Keratinocyte (primary cell): ENCODE results near the gene BATF3. TPM values are rescaled to one million over a fixed set of nuclear protein-coding genes. Genes with fewer than 3 reads are reported as not detected.

Source experiments
- DNase-seq: peaks from one replicate; pipeline ENCODE4 v3.0.0-alpha.2; 2011; ENCODE audit warnings: low read depth, missing footprints, low spot score
- FAIRE-seq: peaks from 2 replicates; lab custom pipeline; 2011; peaks lifted over from hg19 to GRCh38; lab: Jason Lieb, UNC
- H2AFZ ChIP-seq: 2 replicates; pipeline ENCODE4 v1.6.0; 2012; ENCODE audit warnings: low read length, control low read depth, inconsistent platforms; ENCODE audit not compliant: control insufficient read depth
- H3K27ac ChIP-seq: 2 replicates; pipeline ENCODE4 v1.5.1; 2011; ENCODE audit warnings: low read length; ENCODE audit not compliant: control insufficient read depth, insufficient read depth
- H3K27me3 ChIP-seq: 3 replicates; pipeline ENCODE4 v1.6.0; 2011; ENCODE audit warnings: low read length; ENCODE audit not compliant: control insufficient read depth, insufficient read depth; ENCODE audit errors: extremely low read depth
- H3K36me3 ChIP-seq, 2 experiments: 2 replicates in 1 of 2; 3 replicates in 1 of 2; pipeline ENCODE4 v1.5.1; 2011; ENCODE audit warnings: low read length in 2 of 2, mild to moderate bottlenecking in 1 of 2; ENCODE audit not compliant: control insufficient read depth in 2 of 2, insufficient read depth in 2 of 2; ENCODE audit errors: extremely low read depth in 1 of 2
- H3K4me1 ChIP-seq: 3 replicates; pipeline ENCODE4 v1.5.1; 2011; ENCODE audit warnings: low read length; ENCODE audit not compliant: control insufficient read depth, insufficient read depth; ENCODE audit errors: extremely low read depth
- H3K4me2 ChIP-seq: 3 replicates; pipeline ENCODE4 v1.6.0; 2011; ENCODE audit warnings: low read depth, low read length; ENCODE audit not compliant: control insufficient read depth, insufficient read depth; ENCODE audit errors: extremely low read depth
- H3K4me3 ChIP-seq, 3 experiments: fragments of 200-600 bp in 1 of 3; sonication (generic) in 1 of 3; 2 replicates in 2 of 3; 3 replicates in 1 of 3; pipeline ENCODE4 v1.5.1; 2011 to 2016; ENCODE audit warnings: low read length in 3 of 3, mild to moderate bottlenecking in 3 of 3, control low read depth in 2 of 3, inconsistent platforms in 1 of 3, low read depth in 1 of 3, mixed read lengths in 1 of 3, mixed run types in 1 of 3, moderate library complexity in 1 of 3; ENCODE audit not compliant: control insufficient read depth in 2 of 3, insufficient read depth in 2 of 3; ENCODE audit errors: extremely low read depth in 1 of 3
- H3K79me2 ChIP-seq: 2 replicates; pipeline ENCODE4 v1.6.0; 2012; ENCODE audit warnings: low read length; ENCODE audit not compliant: control insufficient read depth, insufficient read depth
- H3K9ac ChIP-seq: 3 replicates; pipeline ENCODE4 v1.6.0; 2011; ENCODE audit warnings: low read length; ENCODE audit not compliant: control insufficient read depth, insufficient read depth; ENCODE audit errors: extremely low read depth
- H3K9me1 ChIP-seq: 3 replicates; pipeline ENCODE4 v1.6.0; 2011; ENCODE audit warnings: low read length; ENCODE audit not compliant: control insufficient read depth, insufficient read depth; ENCODE audit errors: extremely low read depth
- H3K9me3 ChIP-seq: 2 replicates; pipeline ENCODE4 v1.5.1; 2012; ENCODE audit warnings: low read depth, low read length; ENCODE audit not compliant: control insufficient read depth
- H4K20me1 ChIP-seq: 3 replicates; pipeline ENCODE4 v1.6.0; 2011; ENCODE audit warnings: low read length; ENCODE audit not compliant: control insufficient read depth, insufficient read depth; ENCODE audit errors: extremely low read depth
- CTCF ChIP-seq, 3 experiments: IDR thresholded peaks in 1 of 3; conservative IDR thresholded peaks in 1 of 3; optimal IDR thresholded peaks in 1 of 3; 2 replicates in 2 of 3; 3 replicates in 1 of 3; pipeline versions ENCODE3 to v1.5.1; 2011; ENCODE audit warnings: low read length in 3 of 3, mild to moderate bottlenecking in 3 of 3, moderate library complexity in 2 of 3, control low read depth in 1 of 3, inconsistent platforms in 1 of 3; ENCODE audit not compliant: insufficient read depth in 2 of 3; ENCODE audit errors: extremely low read depth in 1 of 3
- EZH2 ChIP-seq: IDR thresholded peaks from one replicate; pipeline ENCODE4 v1.6.1; 2012; ENCODE audit warnings: inconsistent platforms, mild to moderate bottlenecking, low read length, moderate library complexity
- dilution Hi-C: fragments of 300-500 bp; cut with MboI; formaldehyde crosslinking; loops from one replicate; pipeline ENCODE4 v1.7.0; 2020; ENCODE audit warnings: low sequenced_read_pairs; ENCODE audit not compliant: extremely low pct_ligation_motif_present
- polyA plus RNA-seq, 5 experiments: library from polyadenylated mRNA; depleted of rRNA in 3 of 5; stranded (reverse) in 3 of 5; stranded (forward) in 1 of 5; unstranded in 1 of 5; fragments of >200 nt; gene quantifications; 1 replicate in 1 of 5; 2 replicates in 3 of 5; 3 replicates in 1 of 5; pipeline versions ENCODE4 v1.2.1 to v1.2.3, GENCODE V29; 2011 to 2012; ENCODE audit warnings: missing spikeins in 2 of 5, low read depth in 1 of 5, low replicate concordance in 1 of 5

Gene BATF3
- polyA plus RNA-seq, 1 donor (not counting 4 experiments of a cell fraction or from before 2014, with no cell fraction given): not detected

GRCh38 chr1:212680680-212681389, 18.8 kb downstream of the BATF3 start:
- H3K4me2 ChIP-seq: no peak overlapping the region
- H3K27ac ChIP-seq: no peak overlapping the region
- H3K9me1 ChIP-seq: no peaks in the 10 kb centered on the region
- H3K36me3 ChIP-seq: no peaks in the 10 kb centered on the region
- no peak for TF ChIP-seq CTCF (optimal IDR thresholded peaks at IDR 0.05 in 1 of 3, IDR thresholded peaks at IDR 0.05 in 1 of 3, conservative IDR thresholded peaks at IDR 0.05 in 1 of 3; ENCODE audit: extremely low read depth in 1 of 3, insufficient read depth in 2 of 3, low read length in 3 of 3)
- TF ChIP-seq EZH2: no peak
- FAIRE-seq (no peak), DNase-seq (no peak)
- H3K79me2 ChIP-seq: no peaks in the 10 kb centered on the region
- H3K9me3 ChIP-seq: no peaks in the 10 kb centered on the region
- no peak overlapping the region for H3K9ac ChIP-seq
- H3K4me3 ChIP-seq: no peak overlapping the region
- no peak overlapping the region for H2AFZ ChIP-seq
- peaks cover 22% of the 10 kb centered on the region for H3K27me3 ChIP-seq
- no peaks in the 10 kb centered on the region for H3K4me1 ChIP-seq
- dilution Hi-C loops: no loop called here
- H4K20me1 ChIP-seq: no peaks in the 10 kb centered on the region

DNA sequence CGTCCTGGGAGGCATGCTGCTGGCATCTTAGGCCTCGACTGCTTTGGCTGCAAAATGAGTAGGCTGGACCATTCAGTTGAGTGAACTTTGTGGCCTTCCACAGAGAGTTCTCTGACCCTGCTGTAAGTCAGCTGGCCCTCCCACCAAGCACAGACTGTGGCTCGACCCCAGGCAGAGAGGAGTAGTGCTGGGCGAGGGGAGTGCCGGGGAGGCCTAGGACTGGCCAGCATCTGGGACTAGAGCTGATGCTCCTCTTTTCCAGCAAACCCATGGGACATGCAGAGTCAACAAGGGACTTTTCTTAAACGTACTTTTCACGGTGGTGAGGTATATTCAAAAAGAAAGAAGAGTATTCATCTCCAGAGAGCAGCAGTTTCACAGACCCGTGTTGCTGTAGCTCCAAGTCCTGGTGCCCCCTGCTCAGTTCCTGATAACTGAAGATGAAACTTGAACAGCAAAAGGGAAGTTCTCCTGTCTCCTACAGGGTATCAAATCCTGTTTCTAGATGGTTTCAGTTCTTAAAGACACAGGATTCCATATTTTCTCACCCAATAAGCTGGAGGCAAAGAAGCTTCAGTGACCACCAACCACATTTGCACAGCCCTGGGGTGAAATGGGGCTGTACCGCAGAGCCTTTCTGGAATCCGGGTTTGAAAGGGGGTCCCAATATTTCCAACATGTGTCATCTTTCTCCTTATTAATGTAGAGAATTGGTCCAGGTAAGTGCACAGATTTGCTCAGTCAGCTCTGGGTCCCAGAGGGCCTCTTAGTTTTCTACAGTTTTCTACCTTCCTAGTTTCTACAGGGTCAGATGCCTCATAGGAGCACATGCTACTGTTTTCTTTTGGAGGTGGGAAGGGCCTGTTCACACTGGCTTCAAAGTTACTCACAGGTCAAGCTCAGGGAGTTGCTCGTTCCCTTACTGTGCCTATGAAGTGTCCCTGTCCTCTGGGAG, 20.9 kb downstream of the BATF3 start:
- Histone ChIP-seq H3K4me2 (no peak overlapping the region), H3K27me3 (peaks cover 13% of the 10 kb centered on the region), H3K4me1 (no peaks in the 10 kb centered on the region), H3K9me3 (no peaks in the 10 kb centered on the region), H3K36me3 (no peaks in the 10 kb centered on the region), H3K4me3 (no peak overlapping the region), H3K27ac (no peak overlapping the region), H3K79me2 (no peaks in the 10 kb centered on the region), H4K20me1 (no peaks in the 10 kb centered on the region), H3K9me1 (no peaks in the 10 kb centered on the region), H2AFZ (no peak overlapping the region), H3K9ac (no peak overlapping the region)
- no peak for TF ChIP-seq CTCF (optimal IDR thresholded peaks at IDR 0.05 in 1 of 3, IDR thresholded peaks at IDR 0.05 in 1 of 3, conservative IDR thresholded peaks at IDR 0.05 in 1 of 3; ENCODE audit: extremely low read depth in 1 of 3, insufficient read depth in 2 of 3, low read length in 3 of 3)
- TF ChIP-seq EZH2: no peak
- dilution Hi-C loops: no loop called here
- DNase-seq (no peak), FAIRE-seq (no peak)
